Activated CD4-positive, alpha-beta T cell treated with anti-CD3 and anti-CD28 coated beads, Interleukin-2, amount 10 ng/mL, durations not matched to agents 24 days and 14 days (primary cell): Measurements from ENCODE around the gene ACOX3. TPM values are rescaled to one million over a fixed set of nuclear protein-coding genes. Genes with fewer than 3 reads are reported as not detected.

Experiments used
- DNase-seq: peaks from one replicate; pipeline ENCODE4 v3.0.0; 2022
- H3K27ac Mint-ChIP-seq: one replicate; pipeline ENCODE4 v1.8.0; 2022; ENCODE audit warnings: mild to moderate bottlenecking, mixed read lengths
- H3K27me3 Mint-ChIP-seq: one replicate; pipeline ENCODE4 v1.8.0; 2022; ENCODE audit warnings: mixed read lengths
- H3K36me3 Mint-ChIP-seq: one replicate; pipeline ENCODE4 v1.8.0; 2022; ENCODE audit warnings: low read depth, mild to moderate bottlenecking, mixed read lengths
- H3K4me1 Mint-ChIP-seq: one replicate; pipeline ENCODE4 v1.8.0; 2021; ENCODE audit warnings: mixed read lengths
- H3K4me3 Mint-ChIP-seq: one replicate; pipeline ENCODE4 v1.8.0; 2022; ENCODE audit warnings: mild to moderate bottlenecking, moderate library complexity, mixed read lengths
- H3K9me3 Mint-ChIP-seq: one replicate; pipeline ENCODE4 v1.8.0; 2021; ENCODE audit warnings: mixed read lengths
- intact Hi-C: fragments of 100-400 bp; cut with micrococcal nuclease; formaldehyde crosslinking; loops from one replicate; pipeline ENCODE4 v1.15.1; 2023
- total RNA-seq: library from RNA; stranded (reverse); gene quantifications from 2 replicates; pipeline ENCODE4 v1.2.3, GENCODE V29; 2022

ACOX3 gene
- total RNA-seq, 1 donor from 2014 or later, result 20.5 TPM

DNA sequence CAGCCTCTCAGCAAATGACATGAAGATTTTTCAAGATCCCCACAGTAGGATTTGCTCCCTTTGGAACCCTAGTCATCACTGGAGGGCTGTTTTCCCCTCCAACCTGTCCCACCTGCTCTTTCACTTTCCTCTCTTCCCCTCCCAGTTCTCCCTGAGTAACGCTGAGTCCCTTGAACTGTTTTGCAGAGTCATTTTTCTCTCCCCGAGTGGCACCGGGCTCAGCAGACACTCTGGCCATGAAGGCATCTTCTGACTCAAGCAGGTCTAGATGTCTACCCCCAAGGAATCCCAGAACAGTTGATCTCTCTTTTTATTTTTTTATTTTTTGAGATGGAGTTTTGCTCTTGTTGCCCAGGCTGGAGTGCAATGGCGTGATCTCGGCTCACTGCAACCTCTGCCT lies 118.8 kb downstream of the ACOX3 start:
- no peak for DNase-seq
- intact Hi-C loops, result no loop called here
- no peaks in the 10 kb centered on the region for H3K4me1 Mint-ChIP-seq

GRCh38 chr4:8321220-8321619 lies 119.3 kb downstream of the ACOX3 start:
- no peak for DNase-seq
- Mint-ChIP-seq H3K9me3 (no peaks in the 10 kb centered on the region), H3K4me3 (no peak overlapping the region), H3K27me3 (no peaks in the 10 kb centered on the region), H3K36me3 (no peaks in the 10 kb centered on the region), H3K27ac (no peak overlapping the region), H3K4me1 (no peaks in the 10 kb centered on the region)
- intact Hi-C loops, result no loop called here

More for the DNA sequence above, 118.8 kb downstream of the ACOX3 start:
- Mint-ChIP-seq H3K9me3 (no peaks in the 10 kb centered on the region), H3K4me3 (no peak overlapping the region), H3K27me3 (no peaks in the 10 kb centered on the region), H3K27ac (no peak overlapping the region), H3K36me3 (no peaks in the 10 kb centered on the region)

DNA sequence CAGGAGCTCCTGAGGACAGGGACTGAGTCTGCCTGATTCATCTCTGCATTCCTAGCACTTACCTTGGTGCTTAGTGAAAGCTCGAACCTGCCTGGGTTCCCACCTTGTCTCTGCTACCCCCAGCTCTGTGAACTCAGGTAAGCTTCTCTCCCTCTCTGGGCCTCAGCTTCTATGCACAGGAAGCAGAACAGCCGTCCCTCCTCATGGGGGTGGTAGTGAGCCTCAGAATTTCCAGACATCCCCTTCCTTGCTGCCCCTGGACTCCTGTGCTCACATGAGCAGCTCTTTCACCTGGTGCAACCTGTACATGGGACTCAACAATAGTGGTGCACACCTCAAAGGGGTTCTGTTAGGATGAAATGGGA lies 120.2 kb downstream of the ACOX3 start:
- intact Hi-C loops, result no loop called here
- no peaks in the 10 kb centered on the region for H3K9me3 Mint-ChIP-seq
- no peaks in the 10 kb centered on the region for H3K4me1 Mint-ChIP-seq
- no peak overlapping the region for H3K27ac Mint-ChIP-seq
- no peaks in the 10 kb centered on the region for H3K27me3 Mint-ChIP-seq
- H3K36me3 Mint-ChIP-seq, result no peaks in the 10 kb centered on the region
- DNase-seq, result no peak
- no peak overlapping the region for H3K4me3 Mint-ChIP-seq

- Mint-ChIP-seq H3K27me3 (no peaks in the 10 kb centered on the region), H3K27ac (no peak overlapping the region), H3K9me3 (no peaks in the 10 kb centered on the region), H3K36me3 (no peaks in the 10 kb centered on the region), H3K4me3 (no peak overlapping the region), H3K4me1 (no peaks in the 10 kb centered on the region)
- intact Hi-C loops, result no loop called here
- no peak for DNase-seq
Measured at GRCh38 chr4:8319731-8320385, 120.7 kb downstream of the ACOX3 start.

DNA sequence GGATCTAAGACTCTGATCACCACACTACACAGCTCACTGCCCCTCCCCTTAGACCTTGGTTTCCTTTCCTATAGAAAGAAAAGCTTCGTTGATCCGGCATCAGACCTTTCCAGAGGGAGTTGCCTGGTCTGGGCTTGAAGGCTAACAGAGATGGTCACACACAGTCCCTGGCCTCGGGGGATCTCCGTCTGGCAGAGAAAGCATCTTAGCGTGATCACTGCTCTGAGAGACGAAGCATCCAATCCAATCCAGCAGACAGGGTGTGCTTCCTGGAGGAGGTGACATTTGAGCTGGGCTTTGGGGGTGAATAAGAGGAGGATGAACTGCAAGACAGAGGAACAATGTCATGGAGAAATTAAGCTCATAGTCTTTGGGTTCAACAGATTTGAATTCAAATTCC lies 121.5 kb downstream of the ACOX3 start:
- Mint-ChIP-seq H3K9me3 (no peaks in the 10 kb centered on the region), H3K27me3 (no peaks in the 10 kb centered on the region), H3K36me3 (no peaks in the 10 kb centered on the region), H3K27ac (no peak overlapping the region), H3K4me3 (no peak overlapping the region), H3K4me1 (no peaks in the 10 kb centered on the region)
- intact Hi-C loops, result no loop called here
- DNase-seq, result no peak

DNA sequence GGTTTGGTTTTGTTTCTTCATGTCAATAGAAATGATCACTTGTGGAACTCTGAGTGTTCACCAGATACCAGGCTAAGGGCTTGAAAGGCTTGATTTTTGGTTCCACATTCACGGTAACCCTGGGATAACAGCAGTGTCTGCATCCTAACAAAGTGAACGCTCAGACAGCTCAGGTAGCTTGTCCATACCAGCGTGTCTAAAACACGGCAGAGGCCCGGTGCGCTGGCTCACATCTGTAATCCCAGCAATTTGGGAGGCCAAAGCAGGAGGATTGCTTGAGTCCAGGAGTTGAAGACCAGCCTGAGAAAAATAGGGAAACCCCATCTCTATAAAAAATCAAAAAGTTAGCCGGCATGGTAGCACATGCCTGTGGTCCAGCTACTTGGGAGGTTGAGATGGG lies 122.0 kb downstream of the ACOX3 start:
- no peak overlapping the region for H3K27ac Mint-ChIP-seq
- no peaks in the 10 kb centered on the region for H3K9me3 Mint-ChIP-seq
- intact Hi-C loops, result no loop called here
- H3K36me3 Mint-ChIP-seq, result no peaks in the 10 kb centered on the region
- no peaks in the 10 kb centered on the region for H3K27me3 Mint-ChIP-seq
- no peaks in the 10 kb centered on the region for H3K4me1 Mint-ChIP-seq
- no peak for DNase-seq
- H3K4me3 Mint-ChIP-seq, result no peak overlapping the region

- Mint-ChIP-seq H3K27ac (no peak overlapping the region), H3K4me1 (no peaks in the 10 kb centered on the region), H3K9me3 (no peaks in the 10 kb centered on the region), H3K4me3 (no peak overlapping the region), H3K36me3 (no peaks in the 10 kb centered on the region), H3K27me3 (peaks cover 2% of the 10 kb centered on the region)
- no peak for DNase-seq
- intact Hi-C loops, result no loop called here
Measured at GRCh38 chr4:8317474-8317873, 123.0 kb downstream of the ACOX3 start.

DNA sequence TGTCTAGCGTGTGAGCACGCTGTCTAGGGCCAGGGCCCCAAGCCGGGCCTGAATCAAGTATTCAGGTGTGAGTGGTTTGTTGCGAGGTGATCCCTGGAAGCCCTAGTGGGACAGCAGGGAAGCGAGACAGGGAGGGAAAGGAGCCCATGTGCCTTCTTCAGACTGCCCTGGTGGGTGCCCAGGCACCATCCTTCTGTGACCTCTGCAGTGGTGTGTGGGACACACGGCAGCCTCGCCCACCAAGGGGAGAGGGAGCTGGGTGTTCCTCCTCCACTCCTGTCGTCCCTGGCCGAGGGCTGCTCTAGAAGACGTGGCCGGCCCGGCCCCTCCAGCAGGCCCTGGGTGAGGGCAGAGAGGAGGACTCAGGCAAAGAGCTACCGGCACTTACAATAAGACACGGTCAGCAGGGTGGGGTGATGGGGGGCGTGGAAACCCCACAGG lies 123.6 kb downstream of the ACOX3 start:
- Mint-ChIP-seq H3K4me1 (no peaks in the 10 kb centered on the region), H3K4me3 (no peak overlapping the region), H3K36me3 (no peaks in the 10 kb centered on the region), H3K27me3 (peaks cover 2% of the 10 kb centered on the region), H3K27ac (no peak overlapping the region), H3K9me3 (no peaks in the 10 kb centered on the region)
- intact Hi-C loops, result no loop called here
- no peak for DNase-seq

Other genes with a start within 250 kb of the ACOX3 start
- 16.0 and 20.9 TPM in 2 replicates for gene SH3TC1, start 241.4 kb downstream of the ACOX3 start, total RNA-seq
- 0.12 TPM in 1 of 2 replicates, not detected in the other for gene HTRA3, start 171.0 kb downstream of the ACOX3 start, total RNA-seq
- gene TRMT44, start 54 bp upstream of the ACOX3 start, total RNA-seq, result 35.7 and 38.5 TPM in 2 replicates
- not detected in 2 replicates for gene GPR78, start 139.7 kb upstream of the ACOX3 start, total RNA-seq
- not detected in 2 replicates for gene CPZ, start 152.0 kb upstream of the ACOX3 start, total RNA-seq